ENCODE data around the gene SEPHS2. TPM values are rescaled to one million over a fixed set of nuclear protein-coding genes. Genes with fewer than 3 reads are reported as not detected.

The SEPHS2 gene
- total RNA-seq, 1 experiment from 2014 or later, result 22.9 TPM

- no peak for DNase-seq
- 0 out of 2 replicates have a peak, but pooled peaks cover 5% of the 10 kb centered on the region for H3K4me1 ChIP-seq
- peak overlapping the region; percentile 73 for H3K4me3 ChIP-seq
- peaks cover 26% of the 10 kb centered on the region for H3K36me3 ChIP-seq
- H3K27me3 ChIP-seq, result no peaks in the 10 kb centered on the region
- no peaks in the 10 kb centered on the region for H3K9me3 ChIP-seq (replicated peaks)
- H3K27ac ChIP-seq, result peak overlapping the region; percentile 56
These were observed 16.3 kb downstream of the SEPHS2 start for GRCh38 chr16:30429418-30429677.

- DNase-seq, result no peak
- H3K4me3 ChIP-seq, result no peak overlapping the region
- H3K9me3 ChIP-seq (replicated peaks), result no peaks in the 10 kb centered on the region
These were observed 17.6 kb downstream of the SEPHS2 start for GRCh38 chr16:30428055-30428454.

GRCh38 chr16:30421010-30421409 lies 24.7 kb downstream of the SEPHS2 start:
- no peaks in the 10 kb centered on the region for H3K27me3 ChIP-seq
- peaks cover 57% of the 10 kb centered on the region for H3K36me3 ChIP-seq
- no peak for DNase-seq

More at GRCh38 chr16:30428055-30428454, 17.6 kb downstream of the SEPHS2 start:
- Histone ChIP-seq H3K4me1 (0 out of 2 replicates have a peak, but pooled peaks cover 5% of the 10 kb centered on the region), H3K36me3 (peaks cover 36% of the 10 kb centered on the region), H3K27me3 (no peaks in the 10 kb centered on the region), H3K27ac (no peak overlapping the region)

GRCh38 chr16:30418350-30419181 lies 27.1 kb downstream of the SEPHS2 start:
- H3K9me3 ChIP-seq (replicated peaks), result no peaks in the 10 kb centered on the region
- no peak overlapping the region for H3K4me3 ChIP-seq
- H3K27me3 ChIP-seq, result no peaks in the 10 kb centered on the region
- no peak for DNase-seq
- H3K27ac ChIP-seq, result no peak overlapping the region
- peaks cover 49% of the 10 kb centered on the region for H3K36me3 ChIP-seq
- H3K4me1 ChIP-seq, result no peaks in the 10 kb centered on the region

More at GRCh38 chr16:30421010-30421409, 24.7 kb downstream of the SEPHS2 start:
- Histone ChIP-seq H3K4me3 (no peak overlapping the region), H3K27ac (no peak overlapping the region), H3K4me1 (no peaks in the 10 kb centered on the region), H3K9me3 (replicated peaks) (no peaks in the 10 kb centered on the region)

- H3K27me3 ChIP-seq, result no peaks in the 10 kb centered on the region
- H3K36me3 ChIP-seq, result peaks cover 49% of the 10 kb centered on the region
- no peak for DNase-seq
- no peak overlapping the region for H3K4me3 ChIP-seq
- no peak overlapping the region for H3K27ac ChIP-seq
- H3K4me1 ChIP-seq, result no peaks in the 10 kb centered on the region
- H3K9me3 ChIP-seq (replicated peaks), result no peaks in the 10 kb centered on the region
These were observed 27.9 kb downstream of the SEPHS2 start for GRCh38 chr16:30417529-30418349.

- peaks cover 46% of the 10 kb centered on the region for H3K36me3 ChIP-seq
- no peak overlapping the region for H3K4me3 ChIP-seq
- no peak for DNase-seq
- H3K9me3 ChIP-seq (replicated peaks), result no peaks in the 10 kb centered on the region
- H3K4me1 ChIP-seq, result no peaks in the 10 kb centered on the region
- no peaks in the 10 kb centered on the region for H3K27me3 ChIP-seq
- H3K27ac ChIP-seq, result no peak overlapping the region
These were observed 28.8 kb downstream of the SEPHS2 start for GRCh38 chr16:30416624-30417528.

- no peak overlapping the region for H3K4me3 ChIP-seq
- peaks cover 46% of the 10 kb centered on the region for H3K36me3 ChIP-seq
- no peak overlapping the region for H3K27ac ChIP-seq
- no peaks in the 10 kb centered on the region for H3K9me3 ChIP-seq (replicated peaks)
- H3K4me1 ChIP-seq, result no peaks in the 10 kb centered on the region
- no peaks in the 10 kb centered on the region for H3K27me3 ChIP-seq
- no peak for DNase-seq
These were observed 29.5 kb downstream of the SEPHS2 start for GRCh38 chr16:30416047-30416603.

GRCh38 chr16:30414159-30414558 lies 31.5 kb downstream of the SEPHS2 start:
- H3K36me3 ChIP-seq, result peaks cover 38% of the 10 kb centered on the region
- no peak overlapping the region for H3K27ac ChIP-seq
- H3K27me3 ChIP-seq, result no peaks in the 10 kb centered on the region
- no peak overlapping the region for H3K4me3 ChIP-seq
- H3K4me1 ChIP-seq, result no peaks in the 10 kb centered on the region
- H3K9me3 ChIP-seq (replicated peaks), result no peaks in the 10 kb centered on the region
- DNase-seq, result no peak

GRCh38 chr16:30413112-30413806 lies 32.4 kb downstream of the SEPHS2 start:
- H3K4me1 ChIP-seq, result 0 out of 2 replicates have a peak, but pooled peaks cover under 1% of the 10 kb centered on the region
- H3K4me3 ChIP-seq, result no peak overlapping the region
- H3K36me3 ChIP-seq, result peaks cover 29% of the 10 kb centered on the region
- H3K9me3 ChIP-seq (replicated peaks), result no peaks in the 10 kb centered on the region
- H3K27ac ChIP-seq, result no peak overlapping the region
- H3K27me3 ChIP-seq, result no peaks in the 10 kb centered on the region
- no peak for DNase-seq

GRCh38 chr16:30409125-30410060 lies 36.3 kb downstream of the SEPHS2 start:
- H3K4me3 ChIP-seq, result no peak overlapping the region
- peak; percentile 92 to 97 for DNase-seq
- no peak overlapping the region for H3K27ac ChIP-seq
- H3K4me1 ChIP-seq, result peaks cover 7% of the 10 kb centered on the region
- peaks cover 24% of the 10 kb centered on the region for H3K36me3 ChIP-seq
- H3K9me3 ChIP-seq (replicated peaks), result no peaks in the 10 kb centered on the region
- H3K27me3 ChIP-seq, result no peaks in the 10 kb centered on the region

GRCh38 chr16:30407804-30408534 lies 37.7 kb downstream of the SEPHS2 start:
- Histone ChIP-seq H3K9me3 (replicated peaks) (no peaks in the 10 kb centered on the region), H3K36me3 (peaks cover 14% of the 10 kb centered on the region), H3K27ac (peak overlapping the region; percentile 63), H3K4me1 (peaks cover 7% of the 10 kb centered on the region), H3K27me3 (no peaks in the 10 kb centered on the region), H3K4me3 (peak overlapping the region; percentile 69)
- peak in 1 of 2 experiments; percentile 31 for DNase-seq

- Histone ChIP-seq H3K27me3 (no peaks in the 10 kb centered on the region), H3K9me3 (replicated peaks) (no peaks in the 10 kb centered on the region), H3K4me3 (peak within 1 kb of the TSS; percentile 69), H3K36me3 (peaks cover 6% of the 10 kb centered on the region), H3K27ac (peak within 1 kb of the TSS; percentile 63), H3K4me1 (peaks cover 7% of the 10 kb centered on the region)
- peak; percentile 94 to 95 for DNase-seq
These were observed 38.4 kb downstream of the SEPHS2 start, which contains the start of gene ZNF771 for GRCh38 chr16:30407102-30407803. Gene ZNF771, plus strand, starts transcription at chr16:30407606. Its CDS starts 448 bp downstream, at chr16:30408054.

Measured in SJCRH30 (cell line).